HG03280 (cell line): ENCODE results near the gene DACT1.
"Not testable (repeated sequence)": the region's sequence is repeated elsewhere in the genome, so short reads cannot be mapped to it uniquely, and the experiment has no call there.

Source experiments
- ATAC-seq: cut with Tn5 transposase; IDR thresholded peaks from one replicate; pipeline ENCODE4 v1.9.1; 2021; ENCODE audit warnings: mild to moderate bottlenecking, moderate library complexity; ENCODE audit not compliant: unreplicated experiment

The DACT1 gene

DNA sequence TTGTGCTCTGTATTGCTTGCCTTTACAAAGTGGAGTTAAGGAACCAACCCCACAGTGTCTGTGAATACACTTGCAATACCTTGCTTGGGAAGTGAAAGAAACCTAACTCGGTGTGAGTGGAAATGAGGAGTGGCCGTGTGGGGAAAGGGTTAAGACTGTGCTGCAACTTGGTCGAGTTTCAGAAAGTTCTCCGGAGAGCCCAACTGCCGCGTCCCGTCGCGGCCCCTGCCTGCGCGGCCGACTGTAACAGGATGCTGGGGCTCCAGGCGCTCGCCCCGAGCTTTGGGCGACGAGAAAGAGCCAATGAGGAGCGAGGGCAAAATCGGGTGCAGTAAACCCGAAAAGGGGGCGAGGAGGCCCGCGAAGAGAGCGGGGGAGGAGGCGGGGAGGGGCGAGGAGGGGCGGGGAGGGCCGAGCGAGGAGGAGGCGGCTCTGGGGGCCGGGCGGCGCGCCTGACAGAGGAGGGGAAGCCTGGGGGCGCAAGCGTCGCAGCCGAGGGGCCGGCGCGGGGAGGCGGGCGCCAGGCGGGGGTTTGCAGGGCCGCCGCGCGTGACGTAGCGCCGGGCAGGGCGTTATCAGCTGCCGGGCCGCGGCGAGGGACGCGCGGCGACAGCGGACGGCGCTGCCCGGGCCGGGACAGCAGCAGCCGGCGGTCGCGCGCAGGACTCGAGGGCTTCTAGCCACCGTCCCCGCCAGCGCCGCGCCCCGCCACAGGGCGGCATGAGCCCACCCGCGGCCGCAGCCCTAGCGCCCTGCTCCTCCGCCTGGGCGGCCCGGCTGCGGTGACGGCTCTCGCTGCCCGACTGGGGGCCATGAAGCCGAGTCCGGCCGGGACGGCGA lies at the start of gene DACT1:
DACT1 (plus strand) TSS at position 572 of the 840 bp plus-strand sequence; CDS start at position 813, 241 bp downstream.
- peak; percentile 43 for ATAC-seq

DNA sequence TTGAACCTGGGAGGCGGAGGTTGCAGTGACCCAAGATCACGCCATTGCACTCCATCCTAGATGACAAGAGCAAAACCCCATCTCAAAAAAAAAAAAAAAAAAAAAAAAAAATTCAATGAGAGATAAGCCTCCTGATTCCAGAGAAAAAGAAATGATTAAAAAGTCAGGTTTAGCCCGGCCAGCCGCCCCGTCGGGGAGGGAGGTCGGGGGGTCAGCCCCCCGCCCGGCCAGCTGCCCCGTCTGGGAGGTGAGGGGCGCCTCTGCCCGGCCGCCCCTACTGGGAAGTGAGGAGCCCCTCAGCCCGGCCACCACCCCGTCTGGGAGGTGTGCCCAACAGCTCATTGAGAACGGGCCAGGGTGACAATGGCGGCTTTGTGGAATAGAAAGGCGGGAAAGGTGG lies 49.4 kb upstream of the DACT1 start:
- not testable (repeated sequence) for ATAC-seq

DNA sequence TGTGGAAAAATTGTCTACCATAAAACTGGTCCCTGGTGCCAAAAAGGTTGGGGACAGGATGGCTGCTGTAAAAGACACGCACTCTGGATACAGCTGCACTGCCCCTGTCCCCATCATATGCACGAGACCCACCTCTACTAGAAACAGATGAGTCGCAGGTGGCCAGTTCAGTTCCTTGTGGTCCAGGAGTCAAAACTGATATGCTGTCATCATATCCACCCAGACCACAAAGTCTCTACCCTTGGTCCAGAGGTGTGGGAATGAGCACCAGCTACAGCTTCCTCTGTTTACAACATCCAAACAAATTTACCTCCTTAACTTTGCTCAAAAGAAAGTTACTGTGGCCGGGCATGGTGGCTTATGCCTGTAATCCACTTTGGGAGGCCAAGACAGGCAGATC lies 43.8 kb upstream of the DACT1 start:
- ATAC-seq = no peak

DNA sequence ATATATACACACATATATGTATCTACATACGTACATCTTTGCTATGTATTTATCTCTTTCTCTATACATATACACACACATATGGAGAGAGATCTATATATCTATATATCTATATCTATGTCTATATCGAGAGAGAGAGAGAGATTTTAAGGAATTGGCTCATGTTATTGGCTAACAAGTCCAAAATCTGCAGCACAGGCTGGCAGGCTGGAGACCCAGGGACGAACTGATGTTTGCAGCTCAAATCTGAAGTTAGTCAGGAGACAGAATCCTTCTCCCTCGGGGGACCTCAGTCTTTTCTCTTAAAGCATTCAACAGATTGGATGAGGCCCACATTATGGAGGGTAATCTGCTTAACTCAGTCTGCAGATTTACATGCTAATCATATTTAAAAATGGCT lies 40.7 kb upstream of the DACT1 start:
- ATAC-seq = no peak

DNA sequence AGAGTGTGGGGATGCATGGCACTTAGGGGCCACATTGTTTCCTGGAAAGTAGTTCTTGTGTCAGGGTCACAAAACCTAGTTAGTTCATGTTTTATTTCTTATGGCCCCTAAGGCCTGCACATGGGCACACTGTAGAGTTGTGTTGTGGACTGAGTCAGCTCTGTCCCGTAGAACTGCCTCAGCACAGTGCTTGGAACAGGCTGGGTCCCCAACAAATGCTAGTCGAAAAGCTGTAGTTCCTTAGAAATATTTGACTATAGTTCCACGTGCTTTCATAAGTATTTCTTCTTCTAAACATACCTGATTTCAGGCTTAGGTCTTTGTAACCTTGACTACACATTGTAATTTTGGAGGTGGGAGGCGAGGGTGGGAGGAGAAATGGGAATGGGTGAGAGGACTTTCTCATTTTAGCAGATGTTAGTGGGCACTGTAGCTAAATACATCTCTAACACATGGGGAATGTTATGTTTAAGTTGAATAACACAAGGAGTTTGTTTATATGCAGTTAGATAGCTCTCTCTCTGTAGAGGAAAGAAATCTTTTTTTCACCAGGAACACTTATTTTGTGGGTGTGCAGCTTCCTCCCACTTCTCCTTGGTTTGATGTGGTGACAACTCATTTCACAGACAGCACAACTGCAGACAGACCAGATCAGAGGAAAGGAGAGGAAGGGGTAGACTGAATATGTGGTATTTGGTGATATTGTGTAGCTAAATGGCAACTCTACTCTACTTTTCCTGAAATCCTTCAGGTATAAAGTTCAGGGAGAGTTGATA lies 39.5 kb upstream of the DACT1 start:
- ATAC-seq = no peak

DNA sequence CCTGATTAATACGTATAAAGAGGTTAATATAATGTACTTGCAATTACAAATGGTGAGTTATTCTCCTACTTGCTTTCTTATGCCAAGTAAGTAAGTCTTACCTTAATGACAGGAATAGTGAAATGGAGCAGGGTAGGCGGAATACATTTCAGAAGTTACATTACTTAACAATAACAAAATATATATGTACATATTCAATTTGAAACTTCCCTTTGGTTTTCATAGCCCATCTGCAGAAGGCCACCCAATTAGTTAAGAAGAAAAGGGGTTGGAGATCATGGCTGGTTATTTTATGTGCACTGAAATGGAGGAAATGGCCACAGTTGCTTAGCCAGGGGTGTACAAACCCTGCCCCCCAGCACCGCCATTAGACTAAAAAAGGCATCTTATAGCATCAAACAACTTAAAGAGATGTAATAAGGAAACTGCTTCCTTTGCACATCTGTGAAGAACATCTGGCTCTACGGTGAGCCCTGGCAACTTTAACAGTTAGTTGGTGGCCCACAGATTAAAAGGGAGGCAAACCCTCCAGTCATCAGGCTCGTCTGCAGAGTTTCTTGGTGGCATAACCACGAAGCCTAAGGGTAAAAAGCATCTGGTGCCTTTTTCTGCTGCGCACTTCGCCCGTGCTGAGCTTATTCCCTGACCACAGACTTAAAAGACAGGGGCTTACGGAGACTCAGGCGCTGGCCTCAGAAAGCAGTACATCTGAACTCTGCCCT lies 38.8 kb upstream of the DACT1 start:
- no peak for ATAC-seq

GRCh38 chr14:58599707-58600106 lies 38.1 kb upstream of the DACT1 start:
- no peak for ATAC-seq

DNA sequence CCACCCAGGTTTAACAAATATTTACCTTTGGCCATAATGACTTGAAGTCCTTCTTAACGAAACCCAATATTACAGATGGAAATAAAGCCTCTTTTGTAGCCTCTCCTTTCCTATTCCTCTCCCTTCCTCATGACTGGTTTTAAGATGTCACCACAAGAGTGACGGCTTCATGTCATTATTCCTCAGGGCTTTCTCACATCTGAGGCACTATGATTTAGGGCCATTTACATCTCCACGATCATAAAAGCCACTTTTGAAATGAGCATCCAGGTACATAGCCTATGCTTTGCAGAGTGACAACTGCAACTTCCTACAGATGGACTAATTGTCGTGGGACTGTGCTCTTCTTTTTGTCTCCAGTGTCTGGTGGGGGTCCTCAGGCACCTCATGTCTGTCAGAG lies 32.3 kb upstream of the DACT1 start:
- no peak for ATAC-seq

DNA sequence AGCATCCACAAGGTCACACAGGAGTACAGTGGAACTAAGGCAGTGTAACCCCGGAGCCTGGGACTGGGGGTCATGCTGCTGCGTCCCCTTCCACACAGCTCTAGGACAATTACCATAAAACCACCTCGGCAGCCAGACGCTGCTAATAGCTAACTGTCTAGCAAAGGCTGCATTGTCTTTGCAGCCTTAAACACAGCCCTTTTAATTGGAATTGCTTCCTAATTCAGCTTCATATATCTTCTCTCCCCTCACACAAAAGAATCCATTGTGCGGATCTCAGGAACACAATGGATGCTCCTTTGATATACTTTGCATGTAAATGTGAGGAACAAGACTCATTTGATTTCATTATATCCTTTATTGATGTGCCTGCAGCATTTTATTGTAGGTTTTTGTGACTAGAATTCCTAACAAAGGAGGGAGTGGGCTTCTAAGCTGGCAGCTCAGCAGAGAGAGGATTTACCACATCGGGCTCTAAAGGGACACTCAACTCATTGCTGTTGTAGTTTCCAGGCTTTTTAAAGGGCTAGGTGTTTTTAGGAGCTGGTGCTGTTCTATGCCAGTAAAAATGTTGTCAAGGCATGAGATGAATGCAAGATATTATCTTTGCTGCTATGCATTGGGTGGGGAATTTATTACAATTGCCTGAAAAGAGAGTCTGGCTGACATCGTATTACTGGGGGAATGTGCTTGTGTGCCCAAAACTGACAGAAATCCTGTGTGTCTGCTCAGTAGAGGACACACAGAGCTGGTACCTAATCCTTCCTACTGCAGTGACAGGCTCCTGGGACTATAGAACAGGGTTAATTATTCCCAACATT lies 30.4 kb upstream of the DACT1 start:
- no peak for ATAC-seq

DNA sequence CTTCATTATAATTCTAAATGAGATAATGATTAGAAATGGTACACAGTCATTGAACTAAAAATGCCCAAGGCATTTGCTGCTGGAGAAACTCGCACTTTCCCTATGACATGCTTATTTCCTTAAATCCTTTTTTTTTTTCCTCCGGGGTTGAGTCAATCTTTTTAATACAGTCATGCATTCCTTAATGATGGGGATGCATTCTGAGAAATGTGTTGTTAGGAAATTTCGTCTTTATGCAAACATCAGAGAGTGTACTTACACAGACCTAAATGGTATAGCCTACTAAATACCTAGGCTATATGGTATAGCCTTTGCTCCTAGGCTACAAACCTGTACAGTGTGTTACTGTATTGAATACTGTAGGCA lies 29.8 kb upstream of the DACT1 start:
- ATAC-seq = no peak

GRCh38 chr14:58617619-58618018 lies 20.1 kb upstream of the DACT1 start:
- ATAC-seq = no peak

DNA sequence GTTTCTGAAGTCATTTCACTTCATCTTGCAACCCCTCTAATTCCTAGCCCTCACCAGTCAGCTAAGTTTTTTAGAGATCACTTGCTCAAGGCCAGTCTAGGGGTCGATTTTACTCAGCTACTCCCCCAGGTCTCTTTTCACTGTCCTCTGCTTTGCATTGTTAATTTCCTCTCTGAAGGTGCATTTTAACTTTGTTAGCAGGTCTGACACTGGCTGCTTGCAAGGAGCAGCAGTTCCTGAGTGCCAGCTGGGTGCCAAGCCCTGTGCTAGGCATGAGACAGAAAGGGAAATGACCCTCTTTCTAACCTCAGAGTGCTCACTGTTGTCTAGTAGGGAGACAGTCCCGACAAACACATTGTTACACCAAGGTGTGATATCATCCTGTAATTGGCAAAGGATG lies 17.8 kb upstream of the DACT1 start:
- no peak for ATAC-seq

GRCh38 chr14:58625438-58625837 lies 12.3 kb upstream of the DACT1 start:
- ATAC-seq = no peak

DNA sequence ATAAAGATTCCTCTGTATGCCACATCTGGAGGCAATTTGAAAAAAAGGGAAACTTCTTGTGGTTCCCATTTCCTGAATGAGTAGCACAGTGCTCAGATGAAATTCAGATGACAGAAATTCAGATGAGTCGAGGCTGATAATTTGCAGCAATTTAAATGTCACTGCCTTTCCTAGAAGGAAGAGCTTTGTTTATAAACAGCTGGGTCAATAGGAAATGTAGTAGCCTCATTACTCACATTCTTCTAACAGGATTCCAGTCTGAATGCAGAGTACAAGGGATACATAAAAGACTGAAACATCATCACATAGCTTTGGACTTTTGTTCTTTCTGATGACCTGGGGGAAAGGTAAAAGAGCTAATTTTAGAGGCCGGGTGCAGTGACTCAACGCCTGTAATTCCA lies 11.3 kb upstream of the DACT1 start:
- no peak for ATAC-seq

DNA sequence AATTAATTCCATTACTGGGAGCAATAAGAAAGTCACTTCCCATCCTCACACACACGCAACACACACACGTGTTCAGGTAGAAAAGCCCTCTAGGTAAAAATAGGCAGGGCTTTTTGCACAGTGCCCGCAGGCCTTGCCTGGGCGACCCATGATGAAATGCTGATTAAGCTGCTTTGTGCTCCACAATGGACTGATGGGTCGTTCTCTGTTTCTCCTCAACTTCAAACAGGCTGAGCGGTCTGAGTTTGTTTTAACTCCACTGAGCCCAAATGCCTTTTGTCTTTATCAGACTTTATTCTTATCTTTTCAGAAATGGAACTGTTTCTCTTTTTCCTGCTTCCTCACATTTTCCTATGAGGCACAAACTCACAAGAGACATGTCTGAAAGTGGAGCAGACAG lies 9.4 kb upstream of the DACT1 start:
- ATAC-seq = no peak

DNA sequence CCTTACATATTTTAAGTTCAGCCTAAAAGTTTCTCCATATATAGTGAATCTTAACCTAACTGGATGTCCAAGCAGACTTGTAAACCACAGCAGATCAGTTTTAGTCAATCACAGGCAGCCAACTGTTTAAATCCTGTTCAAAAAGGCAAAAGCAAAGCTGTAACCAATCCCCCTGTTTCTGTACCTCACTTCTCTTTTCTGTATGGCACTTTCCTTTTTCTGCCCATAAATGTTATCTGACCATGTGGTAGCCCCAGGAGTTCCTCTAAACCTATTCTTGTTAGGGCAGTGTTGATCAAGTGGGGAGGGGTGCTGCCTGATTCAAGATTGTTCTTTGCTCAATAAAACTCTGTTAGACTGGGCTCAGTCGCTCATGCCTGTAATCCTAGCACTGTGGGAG lies 8.5 kb upstream of the DACT1 start:
- ATAC-seq = no peak

DNA sequence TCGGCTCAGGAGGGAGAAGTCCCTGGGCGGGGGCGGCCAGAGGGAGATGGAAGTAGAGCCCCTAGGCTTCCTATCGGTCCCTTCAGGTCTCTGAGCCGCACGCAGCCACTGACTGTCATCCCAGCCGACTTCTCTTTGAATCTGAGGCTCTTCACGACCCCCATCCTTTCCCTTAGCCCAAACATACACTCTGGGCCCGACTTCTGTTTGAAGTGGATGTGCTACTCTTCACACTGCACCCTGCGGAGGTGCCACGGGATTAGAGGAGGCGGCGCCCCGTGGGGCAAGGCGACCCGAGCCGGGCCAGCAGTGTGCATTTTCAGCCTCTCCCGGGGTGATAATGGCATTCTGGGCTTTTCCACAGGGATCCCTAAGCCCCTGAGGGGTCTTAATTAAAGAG lies 6.0 kb upstream of the DACT1 start:
- ATAC-seq = no peak

- ATAC-seq = no peak
These were observed 3.9 kb upstream of the DACT1 start for GRCh38 chr14:58633831-58634230.

DNA sequence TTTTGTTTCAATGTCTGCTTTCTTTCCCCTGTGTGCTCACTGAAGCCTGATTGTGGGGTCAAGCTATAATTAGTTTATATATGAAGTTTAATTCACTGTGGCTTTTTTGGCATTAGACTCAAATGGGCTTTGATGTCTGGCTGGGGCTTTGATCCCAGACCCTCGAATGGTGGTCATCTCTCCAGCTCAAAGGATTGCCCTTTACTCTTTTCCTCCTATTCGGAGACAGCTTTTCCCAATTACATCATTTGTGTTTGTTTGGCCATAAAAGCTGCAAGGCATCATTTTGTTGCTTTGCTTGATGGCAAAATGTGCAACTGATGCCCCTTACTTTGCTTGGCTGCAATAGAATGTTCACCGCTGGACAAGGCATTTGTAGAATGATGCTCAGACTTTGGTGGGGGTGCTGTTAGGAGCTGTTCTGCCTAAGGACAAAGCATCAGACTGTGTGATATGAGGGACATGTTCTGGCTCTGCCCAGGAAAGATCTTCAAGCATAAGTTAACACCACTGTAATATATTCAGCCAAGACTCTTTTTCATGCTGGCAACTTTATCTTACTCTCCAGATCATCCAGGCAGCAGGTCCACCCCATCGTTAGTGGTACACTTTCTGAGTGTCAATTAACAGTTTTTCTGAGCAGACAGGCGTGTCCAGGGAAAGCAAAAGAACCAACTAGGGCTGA lies 3.2 kb upstream of the DACT1 start:
- ATAC-seq = no peak
